Chondrocyte (in vitro differentiated cells): ENCODE measurements around the gene IGLL5. TPM values are rescaled to one million over a fixed set of nuclear protein-coding genes. Genes with fewer than 3 reads are reported as not detected.

Source experiments
- DNase-seq: peaks from one replicate; pipeline ENCODE4 v3.0.0; 2021; ENCODE audit warnings: mixed read lengths, low spot score
- H3K27ac Mint-ChIP-seq: one replicate; pipeline ENCODE4 v1.8.0; 2021; ENCODE audit warnings: mild to moderate bottlenecking, moderate library complexity, mixed read lengths; ENCODE audit not compliant: unreplicated experiment
- H3K27me3 Mint-ChIP-seq: 2 replicates; pipeline ENCODE4 v1.8.0; 2021; ENCODE audit warnings: low read depth, mixed read lengths
- H3K36me3 Mint-ChIP-seq: 2 replicates; pipeline ENCODE4 v1.8.0; 2021; ENCODE audit warnings: low read depth, mixed read lengths
- H3K4me1 Mint-ChIP-seq: 2 replicates; pipeline ENCODE4 v1.8.0; 2021; ENCODE audit warnings: low read depth, mild to moderate bottlenecking, mixed read lengths
- H3K4me3 Mint-ChIP-seq: one replicate; pipeline ENCODE4 v1.8.0; 2021; ENCODE audit warnings: mild to moderate bottlenecking, moderate library complexity, mixed read lengths; ENCODE audit not compliant: unreplicated experiment
- H3K9me3 Mint-ChIP-seq: 2 replicates; pipeline ENCODE4 v1.8.0; 2021; ENCODE audit warnings: low read depth, mixed read lengths
- CTCF ChIP-seq: fragments of 200-600 bp; sonication (generic); IDR thresholded peaks from 2 replicates; pipeline ENCODE4 v1.5.0; 2021; ENCODE audit warnings: antibody characterized with exemption, mild to moderate bottlenecking, moderate library complexity
- total RNA-seq: library from RNA; stranded (reverse); gene quantifications from 3 replicates; pipeline ENCODE4 v1.2.1, GENCODE V29; 2021

IGLL5 gene
- total RNA-seq, 1 donor from 2014 or later: not detected

GRCh38 chr22:22851969-22852368 is 35.6 kb upstream of the IGLL5 start:
- Mint-ChIP-seq H3K36me3 (no peaks in the 10 kb centered on the region), H3K4me1 (no peaks in the 10 kb centered on the region), H3K27ac (no peak overlapping the region), H3K27me3 (peaks cover 55% of the 10 kb centered on the region), H3K9me3 (no peaks in the 10 kb centered on the region), H3K4me3 (no peak overlapping the region)
- TF ChIP-seq CTCF: no peak
- DNase-seq: no peak

- Mint-ChIP-seq H3K36me3 (no peaks in the 10 kb centered on the region), H3K27ac (no peak overlapping the region), H3K4me1 (no peaks in the 10 kb centered on the region), H3K27me3 (peaks cover 59% of the 10 kb centered on the region), H3K9me3 (no peaks in the 10 kb centered on the region), H3K4me3 (no peak overlapping the region)
- no peak for TF ChIP-seq CTCF
- no peak for DNase-seq
Observed at GRCh38 chr22:22853713-22854112, 33.9 kb upstream of the IGLL5 start.

GRCh38 chr22:22854466-22854865 is 33.1 kb upstream of the IGLL5 start:
- H3K4me1 Mint-ChIP-seq: no peaks in the 10 kb centered on the region
- no peak overlapping the region for H3K4me3 Mint-ChIP-seq
- DNase-seq: no peak
- peaks cover 66% of the 10 kb centered on the region for H3K27me3 Mint-ChIP-seq
- no peak overlapping the region for H3K27ac Mint-ChIP-seq
- TF ChIP-seq CTCF: no peak
- no peaks in the 10 kb centered on the region for H3K9me3 Mint-ChIP-seq
- H3K36me3 Mint-ChIP-seq: no peaks in the 10 kb centered on the region

- Mint-ChIP-seq H3K27me3 (peaks cover 72% of the 10 kb centered on the region), H3K27ac (no peak overlapping the region), H3K9me3 (no peaks in the 10 kb centered on the region), H3K4me1 (no peaks in the 10 kb centered on the region), H3K4me3 (no peak overlapping the region), H3K36me3 (no peaks in the 10 kb centered on the region)
- DNase-seq: no peak
- TF ChIP-seq CTCF: no peak
Observed at GRCh38 chr22:22855085-22855484, 32.5 kb upstream of the IGLL5 start.

GRCh38 chr22:22855617-22856308 is 31.9 kb upstream of the IGLL5 start:
- Mint-ChIP-seq H3K36me3 (no peaks in the 10 kb centered on the region), H3K4me3 (no peak overlapping the region), H3K27ac (no peak overlapping the region), H3K27me3 (peaks cover 78% of the 10 kb centered on the region), H3K4me1 (no peaks in the 10 kb centered on the region), H3K9me3 (no peaks in the 10 kb centered on the region)
- TF ChIP-seq CTCF: peak; percentile 63
- DNase-seq: no peak
